HG02840 (cell line): ENCODE results near the gene ZRANB1.

ENCODE experiments used
- ATAC-seq: cut with Tn5 transposase; IDR thresholded peaks from one replicate; pipeline ENCODE4 v1.9.1; 2021; ENCODE audit warnings: mild to moderate bottlenecking, moderate library complexity, moderate number of reproducible peaks; ENCODE audit not compliant: unreplicated experiment, low FRiP score

ZRANB1 gene

DNA sequence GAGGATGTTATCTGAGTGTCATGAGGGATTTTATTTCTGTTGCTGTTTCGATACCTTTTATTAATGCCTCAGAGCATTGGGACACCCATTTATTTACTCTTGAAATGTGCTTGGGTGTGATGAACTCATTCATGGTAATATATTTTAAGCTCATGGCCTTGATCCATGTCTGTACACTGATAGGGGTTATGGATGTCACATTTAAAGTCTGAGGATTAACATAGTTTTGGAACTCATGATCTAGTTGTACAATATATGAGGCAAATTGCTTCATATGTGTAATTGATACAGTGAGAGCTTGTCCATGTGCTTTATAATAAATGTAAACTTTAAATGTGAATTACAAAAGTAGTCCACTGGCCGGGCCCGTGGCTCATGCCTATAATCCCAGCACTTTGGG is 23.0 kb upstream of the ZRANB1 start:
- no peak for ATAC-seq

GRCh38 chr10:124921261-124921660 is 20.7 kb upstream of the ZRANB1 start:
- ATAC-seq, result no peak

DNA sequence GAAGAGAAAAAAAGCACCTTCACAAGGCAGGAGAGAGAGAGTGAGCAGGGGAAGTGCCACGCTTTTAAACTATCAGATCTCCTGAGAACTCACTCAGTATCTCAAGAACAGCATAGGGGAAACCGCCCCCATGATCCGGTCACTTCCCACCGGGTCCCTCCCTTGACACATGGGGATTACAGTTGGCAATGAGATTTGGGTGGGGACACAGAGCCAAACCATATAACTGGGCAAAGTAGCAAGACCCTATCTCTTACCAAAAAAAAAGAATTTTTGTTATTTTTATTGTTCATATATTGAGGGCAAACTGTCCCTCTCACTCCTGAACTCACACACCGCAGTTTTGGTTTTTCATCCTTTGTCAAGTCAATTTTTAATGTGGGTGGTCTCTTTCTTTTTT is 18.2 kb upstream of the ZRANB1 start:
- ATAC-seq, result no peak

DNA sequence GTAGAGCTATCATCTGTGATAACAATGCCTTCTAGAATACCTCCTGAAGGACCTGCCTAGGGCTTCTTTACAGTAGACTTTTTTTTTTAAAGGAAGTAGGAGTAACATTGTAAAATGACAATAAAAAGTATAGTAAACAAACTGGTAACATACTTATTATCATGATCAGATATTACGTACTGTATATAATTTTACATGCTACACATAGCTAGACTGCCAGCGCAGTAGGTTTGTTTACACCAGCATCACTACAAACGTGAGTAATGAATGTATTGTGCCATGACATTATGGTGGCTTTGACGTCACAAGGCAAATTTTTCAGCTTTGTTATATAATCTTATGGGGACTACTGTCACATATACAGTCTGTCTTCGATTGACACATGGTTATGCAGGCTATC is 15.4 kb upstream of the ZRANB1 start:
- ATAC-seq, result no peak

GRCh38 chr10:124928087-124928486 is 13.8 kb upstream of the ZRANB1 start:
- no peak for ATAC-seq

GRCh38 chr10:124928545-124928944 is 13.4 kb upstream of the ZRANB1 start:
- no peak for ATAC-seq

DNA sequence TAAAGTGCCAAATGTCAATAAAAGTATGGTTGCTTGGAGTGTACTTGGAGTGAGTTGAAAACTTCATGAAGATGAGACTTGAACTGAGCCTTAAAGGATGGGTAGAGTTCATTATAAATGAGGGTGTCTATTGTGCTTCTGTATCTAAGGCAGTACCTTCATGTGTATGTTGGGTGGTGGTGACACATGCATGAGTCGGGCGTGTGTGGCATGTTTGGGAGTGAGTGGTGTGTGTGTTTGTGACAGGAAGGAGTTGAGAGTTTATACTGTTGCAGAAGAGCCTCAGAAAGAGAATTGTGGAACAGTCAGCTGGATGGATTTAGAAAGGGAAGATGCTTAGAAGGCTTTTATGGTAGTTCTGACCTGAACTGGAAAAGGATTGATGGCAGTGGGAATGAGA is 6.0 kb upstream of the ZRANB1 start:
- no peak for ATAC-seq

DNA sequence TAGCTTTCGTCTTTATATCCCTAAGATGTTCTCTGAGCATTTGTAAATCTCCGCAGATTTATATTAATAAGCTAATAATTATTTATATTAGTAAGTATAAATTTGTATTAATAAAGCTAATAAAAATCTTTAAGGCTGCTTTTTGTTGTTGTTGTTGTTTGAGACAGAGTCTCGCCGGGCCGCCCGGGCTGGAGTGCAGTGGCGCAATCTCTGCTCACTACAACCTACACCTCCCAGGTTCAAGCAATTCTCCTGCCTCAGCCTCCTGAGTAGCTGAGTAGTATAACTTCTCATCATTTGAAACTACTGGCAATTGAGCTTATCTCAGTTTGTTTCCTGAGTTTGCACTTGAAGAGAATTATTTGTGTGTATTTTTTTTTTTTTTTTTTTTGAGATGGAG is 5.1 kb upstream of the ZRANB1 start:
- ATAC-seq, result no peak

- no peak for ATAC-seq
Observed at GRCh38 chr10:124939290-124939689, 2.6 kb upstream of the ZRANB1 start.

GRCh38 chr10:124942317-124943169 is 620 bp downstream of the ZRANB1 start:
- no peak for ATAC-seq

- ATAC-seq, result no peak
Observed at GRCh38 chr10:124943301-124944092, 1.6 kb downstream of the ZRANB1 start.

GRCh38 chr10:124944982-124945381 is 3.1 kb downstream of the ZRANB1 start:
- no peak for ATAC-seq

GRCh38 chr10:124946945-124947344 is 5.0 kb downstream of the ZRANB1 start:
- ATAC-seq, result no peak

DNA sequence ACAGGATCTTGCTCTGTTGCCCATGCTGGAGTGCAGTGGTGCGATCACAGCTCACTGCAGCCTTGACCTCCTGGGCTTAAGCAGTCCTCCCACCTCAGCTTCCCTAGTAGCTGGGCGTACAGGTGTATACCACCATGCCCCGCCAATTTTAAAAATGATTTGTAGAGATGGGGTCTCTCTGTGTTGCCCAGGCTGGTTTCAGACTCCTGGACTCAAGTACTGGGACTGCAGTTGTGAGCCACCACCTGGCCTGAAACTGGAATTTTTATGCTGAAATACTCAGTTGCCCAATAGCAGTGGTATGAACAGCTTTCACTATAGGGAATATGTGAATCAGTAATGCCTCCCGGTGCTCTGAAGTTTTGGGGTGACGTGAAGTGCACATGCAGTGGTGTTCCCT is 7.6 kb downstream of the ZRANB1 start:
- no peak for ATAC-seq

DNA sequence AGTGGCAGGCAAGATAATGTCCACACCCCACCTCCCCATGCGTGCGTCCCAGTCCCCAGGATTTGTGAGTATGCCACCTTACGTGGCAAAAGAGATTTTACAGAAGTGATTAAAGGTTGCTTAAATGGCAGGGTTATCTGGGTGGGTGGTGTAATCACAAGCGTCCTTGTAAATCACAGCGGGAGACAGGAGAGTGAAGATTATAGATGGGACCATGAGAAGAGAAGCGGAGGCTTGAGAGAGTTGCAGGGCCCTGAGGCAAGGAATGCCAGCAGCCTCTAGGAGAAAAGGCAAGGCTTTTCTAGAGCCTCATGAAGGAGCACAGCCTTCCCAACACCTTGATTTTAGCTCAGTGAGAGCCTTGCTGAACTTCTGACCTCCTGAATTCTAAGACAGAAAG is 10.2 kb downstream of the ZRANB1 start:
- no peak for ATAC-seq

DNA sequence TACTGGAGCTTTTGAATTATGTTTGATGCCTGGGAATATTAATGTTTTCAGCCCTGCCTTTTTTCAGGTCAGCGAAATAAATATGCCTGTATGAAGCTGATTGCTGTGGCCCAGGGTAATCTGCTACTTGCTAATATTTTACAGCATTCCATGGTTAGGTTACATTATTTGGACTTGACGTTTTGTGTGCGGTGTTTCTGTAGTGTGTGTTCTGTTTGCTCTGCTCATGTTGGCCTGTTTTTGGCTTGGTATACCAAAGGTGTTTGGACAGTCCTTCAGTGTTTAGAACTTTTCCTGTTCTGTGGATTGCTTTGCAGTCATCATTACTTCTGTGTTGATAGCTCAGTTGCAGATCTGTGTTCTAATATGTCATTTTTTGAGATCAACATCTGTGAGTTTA is 11.5 kb downstream of the ZRANB1 start:
- ATAC-seq, result no peak

DNA sequence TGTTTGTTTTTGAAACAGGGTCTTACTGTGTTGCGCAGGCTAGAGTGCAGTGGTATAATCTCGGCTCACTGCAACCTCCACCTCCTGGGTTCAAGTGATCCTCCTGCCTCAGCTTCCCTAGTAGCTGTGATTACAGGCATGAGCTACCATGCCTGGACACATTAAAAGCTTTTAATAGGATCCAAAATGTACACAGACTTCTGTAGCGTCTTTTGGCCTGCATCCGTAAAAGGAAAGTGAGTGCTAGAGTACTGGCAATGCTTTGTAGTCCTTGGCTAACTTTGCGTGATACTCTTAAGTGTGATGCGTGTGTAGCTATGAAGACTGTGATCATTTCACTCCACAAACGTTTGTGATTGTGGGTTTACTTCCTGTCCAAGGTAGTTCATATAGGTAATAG is 13.3 kb downstream of the ZRANB1 start:
- ATAC-seq, result no peak

GRCh38 chr10:124955868-124956267 is 13.9 kb downstream of the ZRANB1 start:
- no peak for ATAC-seq

GRCh38 chr10:124956764-124957163 is 14.8 kb downstream of the ZRANB1 start:
- no peak for ATAC-seq

GRCh38 chr10:124957404-124957947 is 15.6 kb downstream of the ZRANB1 start:
- ATAC-seq, result no peak

GRCh38 chr10:124959564-124959963 is 17.6 kb downstream of the ZRANB1 start:
- ATAC-seq, result no peak

- no peak for ATAC-seq
Observed at GRCh38 chr10:124961248-124961570, 19.3 kb downstream of the ZRANB1 start.
